Measurements from ENCODE around the gene FYCO1.

DNA sequence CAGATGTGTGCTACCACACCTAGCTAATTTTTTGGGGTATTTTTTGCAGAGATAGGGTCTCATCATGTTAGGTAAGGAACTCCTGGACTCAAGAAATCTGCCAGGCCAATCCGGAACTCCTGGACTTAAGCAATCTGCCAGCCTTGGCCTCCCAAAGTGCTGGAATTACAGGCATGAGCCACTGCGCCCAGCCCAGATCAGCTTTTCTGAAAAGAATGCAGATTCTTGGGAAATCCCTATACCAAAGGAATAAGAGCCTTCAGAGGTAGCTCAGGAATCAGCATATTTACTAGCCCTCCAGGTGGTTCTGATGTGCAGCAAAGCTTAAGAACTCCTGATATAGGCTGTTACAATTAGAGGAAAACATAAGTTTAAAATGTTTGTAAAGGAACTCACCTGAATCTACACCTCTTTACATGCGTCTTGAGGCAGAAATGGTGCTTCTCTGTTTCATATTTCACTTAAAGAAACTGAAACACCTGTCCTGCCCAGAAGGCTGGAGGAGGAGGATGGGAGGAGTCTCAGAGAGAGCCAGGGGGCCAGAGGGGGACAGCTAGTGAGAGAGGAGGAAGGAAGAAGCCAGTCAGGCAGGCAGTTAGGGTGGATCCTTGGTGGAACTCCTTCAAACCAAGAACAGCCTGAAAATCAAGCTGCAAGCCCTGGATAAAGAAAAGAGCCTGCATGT, 31.5 kb upstream of the FYCO1 start, which contains the start of gene XCR1:
- TF ChIP-seq, protein P1, sequence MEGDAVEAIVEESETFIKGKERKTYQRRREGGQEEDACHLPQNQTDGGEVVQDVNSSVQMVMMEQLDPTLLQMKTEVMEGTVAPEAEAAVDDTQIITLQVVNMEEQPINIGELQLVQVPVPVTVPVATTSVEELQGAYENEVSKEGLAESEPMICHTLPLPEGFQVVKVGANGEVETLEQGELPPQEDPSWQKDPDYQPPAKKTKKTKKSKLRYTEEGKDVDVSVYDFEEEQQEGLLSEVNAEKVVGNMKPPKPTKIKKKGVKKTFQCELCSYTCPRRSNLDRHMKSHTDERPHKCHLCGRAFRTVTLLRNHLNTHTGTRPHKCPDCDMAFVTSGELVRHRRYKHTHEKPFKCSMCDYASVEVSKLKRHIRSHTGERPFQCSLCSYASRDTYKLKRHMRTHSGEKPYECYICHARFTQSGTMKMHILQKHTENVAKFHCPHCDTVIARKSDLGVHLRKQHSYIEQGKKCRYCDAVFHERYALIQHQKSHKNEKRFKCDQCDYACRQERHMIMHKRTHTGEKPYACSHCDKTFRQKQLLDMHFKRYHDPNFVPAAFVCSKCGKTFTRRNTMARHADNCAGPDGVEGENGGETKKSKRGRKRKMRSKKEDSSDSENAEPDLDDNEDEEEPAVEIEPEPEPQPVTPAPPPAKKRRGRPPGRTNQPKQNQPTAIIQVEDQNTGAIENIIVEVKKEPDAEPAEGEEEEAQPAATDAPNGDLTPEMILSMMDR (IDR thresholded peaks at IDR 0.05; ENCODE audit: low read depth, low read length): no peak
- no peak for TF ChIP-seq EZH2phosphoT487 (IDR thresholded peaks at IDR 0.05; ENCODE audit: low read depth)
